OCI-LY1 (cell line): ENCODE measurements around the gene AJAP1.

Experiments
- CTCF ChIP-seq: fragments of 200-600 bp; sonication (generic), shearing (Covaris generic); IDR thresholded peaks from 2 replicates; pipeline ENCODE4 v1.5.1; 2017; ENCODE audit warnings: mild to moderate bottlenecking, antibody characterized with exemption, low read length, moderate library complexity, mixed read lengths
- EZH2 ChIP-seq: fragments of 200-600 bp; sonication (generic), shearing (Covaris generic); IDR thresholded peaks from 2 replicates; pipeline ENCODE4 v1.8.0; 2017; ENCODE audit warnings: borderline replicate concordance, mixed run types, mild to moderate bottlenecking, antibody characterized with exemption, low read length, moderate library complexity, mixed read lengths

DNA sequence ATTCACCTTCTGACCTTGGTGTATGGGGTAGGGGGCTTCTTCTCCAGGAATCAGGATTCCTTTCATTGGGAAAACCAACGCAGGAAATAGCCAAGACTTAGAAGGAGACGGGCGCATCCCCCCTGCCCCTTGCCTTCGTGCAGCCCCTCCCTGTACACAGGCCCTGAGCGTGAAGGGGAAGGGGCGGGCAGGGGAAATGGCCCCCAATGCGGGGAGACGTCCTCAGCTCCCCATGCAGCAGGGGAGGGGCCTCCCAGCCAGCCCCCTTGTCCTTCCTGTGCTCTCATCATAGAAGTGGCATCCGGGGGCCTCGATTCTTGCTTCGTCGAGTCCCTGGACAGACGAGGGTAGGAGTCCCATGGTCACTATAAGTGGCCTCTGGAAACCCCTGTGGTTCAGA, 116.9 kb downstream of the AJAP1 start:
- TF ChIP-seq CTCF (no peak), EZH2 (no peak)
